Activated CD4-positive, alpha-beta T cell treated with anti-CD3 and anti-CD28 coated beads, Interleukin-2, amount 50 U/mL, for 24 hours (primary cell): Measurements from ENCODE around the gene P3H1.
"Not testable (repeated sequence)": the region's sequence is repeated elsewhere in the genome, so short reads cannot be mapped to it uniquely, and the experiment has no call there.

Experiments
- DNase-seq, 2 donors: peaks; one replicate each; pipeline ENCODE4 v3.0.0-alpha.2; 2020; ENCODE audit warnings: low read depth in 1 of 2, low spot score in 1 of 2

P3H1 gene

DNA sequence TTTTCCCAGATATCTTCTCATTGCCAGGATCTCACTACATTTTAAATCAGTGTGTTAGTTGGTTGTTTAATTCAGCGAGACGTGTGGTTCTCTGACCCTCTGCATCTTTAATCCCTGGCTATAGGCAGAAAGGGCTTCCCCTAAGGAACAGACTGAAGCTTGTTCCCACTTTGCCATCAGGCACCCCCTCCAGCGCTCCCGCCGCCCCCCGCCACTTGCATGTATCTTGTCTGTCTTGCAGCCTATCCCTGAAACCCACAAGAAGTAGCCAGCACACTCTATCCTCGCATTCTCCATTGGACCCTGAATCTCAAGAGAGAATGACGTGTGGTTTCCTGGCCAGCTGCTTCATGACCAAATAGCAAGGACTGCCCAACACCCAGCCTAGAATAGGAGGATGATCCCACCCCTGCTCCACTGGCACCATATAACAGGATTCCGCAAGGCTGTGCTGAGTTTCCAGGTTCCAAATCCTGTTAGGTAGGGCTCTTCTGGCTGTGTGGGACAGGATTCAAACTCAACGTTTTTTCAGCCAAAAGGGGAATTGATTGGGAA, 34.6 kb downstream of the P3H1 start:
- no peak for DNase-seq

DNA sequence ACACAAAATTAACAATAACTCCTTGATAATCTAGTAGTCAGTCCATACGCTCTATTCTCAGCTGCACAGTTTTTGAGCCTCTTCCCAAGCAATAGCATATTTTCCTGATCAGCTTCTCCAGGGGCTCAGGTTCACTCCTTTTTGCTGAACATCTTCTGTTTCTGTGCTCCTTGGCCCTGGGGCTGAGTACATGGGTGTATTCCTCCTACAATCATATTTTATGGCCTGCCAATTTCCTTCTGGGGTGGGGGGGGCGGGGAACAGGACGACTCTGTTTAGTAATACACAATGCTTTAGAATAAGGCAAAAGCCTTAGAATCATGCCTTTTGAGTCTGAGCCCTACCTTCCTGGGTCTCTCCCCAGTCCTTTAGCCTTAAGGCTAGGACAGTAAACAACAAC, 35.2 kb downstream of the P3H1 start:
- no peak for DNase-seq

DNA sequence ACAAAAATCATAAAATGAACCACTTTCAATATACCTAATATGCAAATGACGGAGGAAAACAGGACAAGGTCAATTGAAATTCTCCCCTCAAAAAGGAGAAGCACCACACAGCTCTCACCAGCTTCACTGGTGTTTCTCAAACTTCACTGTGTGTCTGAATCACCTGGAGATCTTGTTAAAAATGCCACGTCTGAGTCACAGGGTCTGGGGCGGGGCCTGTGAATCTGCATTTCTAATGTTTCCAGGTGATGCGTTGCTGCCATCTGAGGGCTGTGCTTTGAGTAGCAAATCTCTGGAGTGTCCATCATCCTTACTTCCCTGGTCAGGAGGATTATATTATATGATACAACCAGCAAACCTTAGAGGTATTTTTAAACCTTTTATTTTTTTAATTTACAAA, 35.8 kb downstream of the P3H1 start:
- DNase-seq: peak in 1 of 2 donors; percentile 49

DNA sequence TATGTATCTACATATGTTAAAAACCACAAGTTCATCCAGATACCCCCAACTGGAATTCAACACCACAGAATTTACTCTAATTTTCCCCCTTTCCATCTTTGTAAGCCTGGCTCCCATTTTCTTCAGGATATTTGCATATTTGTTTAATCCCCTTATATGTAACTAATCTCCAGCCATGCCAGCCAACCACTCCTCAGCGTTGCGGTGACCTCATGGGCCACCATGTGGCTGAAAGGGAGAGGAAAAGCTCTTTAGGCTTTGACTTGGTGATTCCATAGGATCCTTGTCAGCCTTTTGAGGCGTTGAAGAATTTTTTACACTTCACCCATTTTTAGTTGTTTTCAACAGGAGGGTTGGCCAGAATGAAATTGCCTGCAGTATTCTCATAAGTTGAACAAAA, 36.8 kb downstream of the P3H1 start:
- DNase-seq: no peak

DNA sequence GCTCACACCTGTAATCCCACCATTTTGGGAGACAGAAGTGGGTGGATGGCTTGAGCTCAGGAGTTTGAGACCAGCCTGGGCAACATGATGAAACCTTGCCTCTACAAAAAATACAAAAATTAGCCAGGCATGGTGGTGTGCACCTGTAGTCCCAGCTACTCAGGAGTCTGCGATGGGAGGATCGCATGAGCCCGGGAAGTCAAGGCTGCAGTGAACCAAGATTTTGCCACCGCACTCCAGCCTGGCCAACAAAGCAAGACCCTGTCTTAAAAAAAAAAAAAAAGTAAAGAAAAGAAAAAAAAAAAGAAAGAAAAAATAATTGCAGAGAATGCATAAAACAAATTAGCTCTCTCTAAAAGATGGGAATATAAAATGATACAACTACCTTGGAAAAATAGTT, 41.0 kb downstream of the P3H1 start:
- not testable (repeated sequence) for DNase-seq

DNA sequence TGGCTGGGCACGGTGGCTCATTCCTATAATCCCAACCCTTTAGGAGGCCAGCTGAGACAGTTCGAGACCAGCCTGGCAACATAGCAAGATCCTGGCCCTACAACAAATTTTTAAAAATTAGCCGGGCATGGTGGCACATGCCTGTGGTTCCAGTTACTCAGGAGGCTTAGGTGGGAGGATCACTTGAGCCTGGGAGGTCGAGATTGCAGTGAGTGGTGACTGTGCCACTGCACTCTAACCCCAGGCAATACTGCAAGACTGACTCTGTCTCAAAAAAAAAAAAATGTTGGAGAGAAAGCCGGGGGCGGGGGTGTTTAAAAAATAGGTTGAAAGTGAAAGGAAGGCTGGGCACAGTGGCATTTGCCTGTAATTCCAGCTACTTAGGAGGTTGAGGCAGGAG, 43.3 kb downstream of the P3H1 start:
- DNase-seq: no peak

DNA sequence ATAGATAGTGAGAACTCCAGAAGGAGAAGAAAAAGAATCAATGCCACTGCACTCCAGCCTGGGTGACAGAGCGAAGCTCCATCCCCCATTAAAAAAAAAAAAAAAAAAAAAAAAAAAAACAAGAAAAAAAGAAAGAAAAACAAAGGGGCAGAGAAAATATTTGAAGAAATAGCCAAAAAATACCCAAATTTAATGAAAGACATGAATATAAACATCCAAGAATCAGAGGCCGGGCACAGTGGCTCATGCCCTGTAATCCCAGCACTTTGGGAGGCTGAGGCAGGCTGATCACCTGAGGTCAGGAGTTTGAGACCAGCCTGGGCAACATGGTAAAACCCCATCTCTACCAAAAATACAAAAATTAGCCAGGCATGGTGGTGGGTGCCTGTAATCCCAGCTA, 44.4 kb downstream of the P3H1 start:
- not testable (repeated sequence) for DNase-seq

DNA sequence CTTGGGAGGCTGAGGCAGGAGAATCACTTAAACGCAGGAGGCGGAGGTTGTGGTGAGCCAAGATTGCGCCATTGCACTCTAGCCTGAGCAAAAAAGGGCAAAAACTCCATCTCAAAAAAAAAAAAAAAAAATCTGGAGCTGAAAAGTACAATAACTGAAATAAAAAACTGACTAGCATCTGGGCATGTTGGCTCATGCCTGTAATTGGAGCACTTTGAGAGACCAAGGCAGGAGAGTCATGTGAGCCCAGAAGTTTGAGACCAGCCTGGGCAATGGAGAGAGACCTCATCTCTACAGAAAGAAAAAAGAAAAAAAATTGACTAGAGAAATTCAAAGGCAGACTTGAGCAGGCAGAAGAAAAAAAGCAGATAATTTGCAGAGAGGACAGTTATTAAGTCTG, 44.9 kb downstream of the P3H1 start:
- no peak for DNase-seq

DNA sequence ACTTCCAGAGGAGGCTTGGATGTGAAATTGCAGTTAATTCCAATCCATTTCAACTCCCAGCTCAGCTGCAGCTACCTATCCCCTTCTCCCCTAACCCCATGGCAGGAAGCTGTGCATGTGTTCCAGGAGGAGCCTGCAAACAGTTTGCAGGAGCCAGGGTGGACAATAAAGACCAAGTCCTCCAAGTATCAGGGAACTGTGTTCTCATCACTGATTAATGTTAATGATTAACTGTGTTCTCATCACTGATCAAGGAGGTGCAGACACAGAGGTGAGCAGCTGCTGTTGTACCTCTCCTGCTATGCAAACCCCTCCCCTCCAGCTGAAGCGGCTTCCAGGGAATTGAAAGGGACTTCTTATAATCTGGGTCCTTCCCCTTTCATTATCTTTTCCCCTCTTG, 46.0 kb downstream of the P3H1 start:
- DNase-seq: no peak

DNA sequence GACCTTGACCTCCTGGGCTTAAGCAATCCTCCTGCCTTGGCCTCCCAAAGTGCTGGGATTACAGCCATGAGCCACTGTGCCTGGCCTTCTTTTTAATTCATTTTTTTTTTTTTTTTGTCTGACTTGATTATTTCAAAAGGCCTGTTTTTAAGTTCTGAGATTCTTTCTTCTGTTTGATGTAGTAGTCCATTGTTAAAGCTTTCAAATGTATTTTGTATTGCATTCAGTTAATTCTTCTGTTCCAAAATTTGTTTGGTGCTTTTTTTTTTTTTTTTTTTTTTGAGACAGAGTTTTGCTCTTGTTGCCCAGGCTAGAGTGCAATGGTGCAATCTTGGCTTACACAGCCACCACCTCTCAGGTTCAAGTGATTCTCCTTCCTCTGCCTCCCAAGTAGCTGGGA, 52.4 kb downstream of the P3H1 start:
- DNase-seq: not testable (repeated sequence)

DNA sequence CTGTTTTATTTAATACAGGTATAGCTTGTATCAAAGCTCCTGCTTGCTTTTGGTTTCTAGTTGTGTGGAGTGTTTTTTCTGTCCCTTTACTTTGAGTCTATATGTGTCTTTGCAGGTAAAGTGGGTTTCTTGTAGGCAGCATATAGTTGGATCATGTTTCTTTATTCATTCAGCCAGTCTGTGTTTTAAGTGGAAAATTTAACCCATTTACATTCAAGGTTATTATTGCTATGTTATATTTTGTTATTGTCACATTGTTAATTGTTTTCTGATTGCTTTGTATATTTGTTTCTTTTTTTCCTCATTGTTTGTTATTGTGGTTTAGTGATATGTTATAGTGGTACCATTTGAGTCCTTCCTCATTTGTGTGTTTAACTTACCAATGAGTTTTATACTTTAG, 53.5 kb downstream of the P3H1 start:
- DNase-seq: no peak

DNA sequence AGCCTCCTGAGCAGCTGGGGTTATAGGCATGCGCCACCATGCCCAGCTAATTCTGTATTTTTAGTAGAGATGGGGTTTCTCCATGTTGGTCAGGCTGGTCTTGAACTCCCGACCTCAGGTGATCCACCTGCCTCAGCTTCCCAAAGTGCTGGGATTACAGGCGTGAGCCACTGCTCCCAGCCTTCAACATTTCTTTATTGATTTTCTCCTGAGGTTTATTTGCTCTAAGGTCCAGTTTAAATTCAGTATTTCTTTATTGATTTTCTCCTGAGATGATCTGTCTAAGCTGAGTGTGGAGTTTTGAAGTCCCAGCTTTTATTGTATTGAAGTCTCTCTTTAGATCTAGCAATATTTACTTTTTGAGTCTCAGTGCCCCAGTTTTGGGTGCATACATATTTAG, 54.0 kb downstream of the P3H1 start:
- DNase-seq: not testable (repeated sequence)

DNA sequence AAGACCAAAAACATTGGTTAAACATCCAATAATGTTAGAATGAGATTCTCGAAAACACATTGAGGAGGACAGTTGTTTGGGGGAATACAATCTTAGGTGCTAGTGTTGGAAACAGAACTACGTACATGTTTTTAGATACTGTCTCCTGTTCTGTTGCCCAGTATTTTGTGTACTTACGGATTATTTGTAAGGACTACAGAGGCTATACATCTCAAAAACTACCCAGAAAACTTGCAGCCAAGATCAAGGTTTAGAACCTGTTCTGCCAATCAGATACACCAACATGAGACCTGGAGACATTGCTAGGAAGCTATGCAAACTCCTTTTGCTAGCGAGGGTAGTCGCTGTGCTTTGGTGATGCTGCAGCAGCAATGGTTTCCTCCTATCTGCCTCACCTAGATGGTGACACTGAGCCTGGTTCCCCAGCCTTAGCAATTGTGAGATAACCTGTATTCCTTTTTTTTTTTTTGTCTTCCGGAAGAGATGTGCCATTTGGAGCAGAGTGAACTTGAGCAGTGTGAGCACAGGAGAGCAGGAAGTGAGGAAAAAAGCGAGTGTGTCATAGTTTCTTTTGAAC, 62.9 kb downstream of the P3H1 start:
- no peak for DNase-seq

DNA sequence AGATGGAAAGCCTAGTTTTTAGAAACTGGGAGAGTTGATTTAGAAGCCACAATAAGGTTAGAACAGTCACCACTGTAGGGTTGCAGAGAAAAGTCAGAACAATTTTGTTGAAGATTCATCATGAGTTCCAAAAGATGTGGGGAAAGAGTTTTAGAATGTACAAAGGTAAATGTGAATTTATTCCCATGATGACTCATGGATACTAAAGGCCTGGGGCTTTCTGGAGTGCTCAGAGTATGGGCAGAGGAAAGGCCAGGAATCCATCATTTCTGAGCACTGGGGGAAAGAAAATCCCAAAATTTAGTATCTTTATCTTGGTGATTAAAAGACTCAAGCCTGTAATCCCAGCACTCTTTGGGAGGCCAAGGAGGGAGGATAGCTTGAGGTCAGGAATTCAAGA, 66.8 kb downstream of the P3H1 start:
- no peak for DNase-seq

DNA sequence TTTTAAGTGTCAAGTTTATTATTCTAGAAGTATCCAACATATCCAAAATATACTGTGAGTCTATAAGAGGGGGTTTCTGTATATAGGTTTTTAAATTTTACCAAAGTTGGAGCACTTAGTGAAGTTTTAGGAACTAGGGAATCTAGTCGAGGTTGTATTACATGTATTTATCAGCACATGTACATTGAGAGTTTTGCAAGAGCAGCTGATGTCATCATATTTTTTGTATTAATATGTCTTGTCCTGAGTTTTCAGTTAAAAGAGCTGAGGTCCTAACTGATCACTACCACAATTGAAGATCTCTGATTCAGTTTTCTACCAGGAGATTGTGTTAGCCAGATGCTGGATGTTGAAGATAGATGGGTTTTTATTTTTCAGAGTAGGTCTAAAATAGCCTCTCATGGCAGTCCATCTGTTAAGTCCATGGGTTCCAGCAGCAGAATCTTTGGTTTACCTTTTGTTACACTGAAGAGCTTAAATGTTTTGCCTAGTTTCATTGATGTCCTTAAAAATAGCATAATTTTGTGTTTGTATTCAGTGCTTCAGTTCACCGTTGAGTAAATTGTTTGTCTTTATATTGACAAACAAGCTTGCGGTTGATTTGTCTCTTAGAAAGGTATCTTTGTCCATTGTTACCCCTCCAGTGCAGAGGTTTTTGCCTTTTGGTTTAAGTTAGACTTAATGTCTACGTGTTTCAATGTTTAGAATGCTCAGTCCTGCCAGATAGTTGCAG, 68.6 kb downstream of the P3H1 start:
- no peak for DNase-seq
